ENCODE results near the gene CCM2L.

Gene CCM2L

GRCh38 chr20:32007787-32008616 is 2.2 kb upstream of the CCM2L start:
- no peak overlapping the region for H3K27ac ChIP-seq (ENCODE audit: poor library complexity, severe bottlenecking)
- no peak overlapping the region for H3K4me3 ChIP-seq (ENCODE audit: severe bottlenecking)
- peaks cover 7% of the 10 kb centered on the region for H3K27me3 ChIP-seq (ENCODE audit: insufficient read depth, poor library complexity, severe bottlenecking)
- H3K9me3 ChIP-seq (ENCODE audit: severe bottlenecking) = no peaks in the 10 kb centered on the region
- DNase-seq (ENCODE audit: low spot score) = no peak
- no peaks in the 10 kb centered on the region for H3K4me1 ChIP-seq (ENCODE audit: insufficient read depth, poor library complexity, severe bottlenecking)
- no peak for TF ChIP-seq CTCF (IDR thresholded peaks at IDR 0.05; ENCODE audit: poor library complexity, severe bottlenecking)
- no peaks in the 10 kb centered on the region for H3K36me3 ChIP-seq (ENCODE audit: low read depth)
- peak; percentile 43 for ATAC-seq (ENCODE audit: low read depth)

- Histone ChIP-seq H3K9me3 (ENCODE audit: severe bottlenecking) (no peaks in the 10 kb centered on the region), H3K4me3 (ENCODE audit: severe bottlenecking) (no peak overlapping the region), H3K36me3 (ENCODE audit: low read depth) (no peaks in the 10 kb centered on the region), H3K4me1 (ENCODE audit: insufficient read depth, poor library complexity, severe bottlenecking) (no peaks in the 10 kb centered on the region), H3K27me3 (ENCODE audit: insufficient read depth, poor library complexity, severe bottlenecking) (peaks cover 7% of the 10 kb centered on the region), H3K27ac (ENCODE audit: poor library complexity, severe bottlenecking) (no peak overlapping the region)
- TF ChIP-seq CTCF (IDR thresholded peaks at IDR 0.05; ENCODE audit: poor library complexity, severe bottlenecking) = no peak
- DNase-seq (ENCODE audit: low spot score) = no peak
- no peak for ATAC-seq (ENCODE audit: low read depth)
Observed at GRCh38 chr20:32009564-32009963, 674 bp upstream of the CCM2L start.

- Histone ChIP-seq H3K27ac (ENCODE audit: poor library complexity, severe bottlenecking) (no peak overlapping the region), H3K9me3 (ENCODE audit: severe bottlenecking) (no peaks in the 10 kb centered on the region), H3K36me3 (ENCODE audit: low read depth) (no peaks in the 10 kb centered on the region), H3K27me3 (ENCODE audit: insufficient read depth, poor library complexity, severe bottlenecking) (peaks cover 7% of the 10 kb centered on the region), H3K4me3 (ENCODE audit: severe bottlenecking) (no peak overlapping the region), H3K4me1 (ENCODE audit: insufficient read depth, poor library complexity, severe bottlenecking) (no peaks in the 10 kb centered on the region)
- no peak for TF ChIP-seq CTCF (IDR thresholded peaks at IDR 0.05; ENCODE audit: poor library complexity, severe bottlenecking)
- DNase-seq (ENCODE audit: low spot score) (no peak), ATAC-seq (ENCODE audit: low read depth) (peak; percentile 19; the same call in 1 of the 3 replicates)
Observed at GRCh38 chr20:32010666-32011065, 428 bp downstream of the CCM2L start.

- Histone ChIP-seq H3K36me3 (ENCODE audit: low read depth) (no peaks in the 10 kb centered on the region), H3K27ac (ENCODE audit: poor library complexity, severe bottlenecking) (no peak overlapping the region), H3K4me3 (ENCODE audit: severe bottlenecking) (no peak overlapping the region), H3K9me3 (ENCODE audit: severe bottlenecking) (no peaks in the 10 kb centered on the region), H3K27me3 (ENCODE audit: insufficient read depth, poor library complexity, severe bottlenecking) (peaks cover 15% of the 10 kb centered on the region), H3K4me1 (ENCODE audit: insufficient read depth, poor library complexity, severe bottlenecking) (no peaks in the 10 kb centered on the region)
- ATAC-seq (ENCODE audit: low read depth) (peak; percentile 28; the same call in 2 of the 3 replicates), DNase-seq (ENCODE audit: low spot score) (no peak)
- no peak for TF ChIP-seq CTCF (IDR thresholded peaks at IDR 0.05; ENCODE audit: poor library complexity, severe bottlenecking)
Observed at GRCh38 chr20:32012159-32012688, 2.0 kb downstream of the CCM2L start.

- ATAC-seq (ENCODE audit: low read depth) (no peak), DNase-seq (ENCODE audit: low spot score) (no peak)
- no peak overlapping the region for H3K27ac ChIP-seq (ENCODE audit: poor library complexity, severe bottlenecking)
- no peak for TF ChIP-seq CTCF (IDR thresholded peaks at IDR 0.05; ENCODE audit: poor library complexity, severe bottlenecking)
- H3K36me3 ChIP-seq (ENCODE audit: low read depth) = no peaks in the 10 kb centered on the region
- no peaks in the 10 kb centered on the region for H3K4me1 ChIP-seq (ENCODE audit: insufficient read depth, poor library complexity, severe bottlenecking)
- H3K27me3 ChIP-seq (ENCODE audit: insufficient read depth, poor library complexity, severe bottlenecking) = peaks cover 21% of the 10 kb centered on the region
- no peaks in the 10 kb centered on the region for H3K9me3 ChIP-seq (ENCODE audit: severe bottlenecking)
- no peak overlapping the region for H3K4me3 ChIP-seq (ENCODE audit: severe bottlenecking)
Observed at GRCh38 chr20:32013326-32013725, 3.1 kb downstream of the CCM2L start.
